Hepatocyte (in vitro differentiated cells): Measurements from ENCODE around the gene PDZD11.

Experiments used
- CTCF ChIP-seq: fragments of 200-600 bp; sonication (generic); IDR thresholded peaks from 2 replicates; pipeline ENCODE4 v1.5.1; 2016; ENCODE audit warnings: antibody characterized with exemption, mild to moderate bottlenecking; ENCODE audit not compliant: poor library complexity
- EZH2phosphoT487 ChIP-seq: fragments of 200-600 bp; sonication (generic); IDR thresholded peaks from one replicate; pipeline ENCODE4 v1.6.1; 2018; ENCODE audit warnings: antibody characterized with exemption, mild to moderate bottlenecking, low read depth, moderate library complexity; ENCODE audit not compliant: unreplicated experiment, severe bottlenecking

GRCh38 chrX:70338290-70338689 lies 48.6 kb upstream of the PDZD11 start:
- TF ChIP-seq CTCF (no peak), EZH2phosphoT487 (no peak)
